Skeletal muscle satellite cell (primary cell): ENCODE results near the gene S100A2.
"Not testable (repeated sequence)": the region's sequence is repeated elsewhere in the genome, so short reads cannot be mapped to it uniquely, and the experiment has no call there.

Source experiments
- H3K27me3 ChIP-seq: 2 replicates; pipeline ENCODE4 v1.7.0; 2013; ENCODE audit warnings: low read length; ENCODE audit not compliant: control insufficient read depth, insufficient read depth
- H3K36me3 ChIP-seq: 2 replicates; pipeline ENCODE4 v1.7.0; 2013; ENCODE audit warnings: mild to moderate bottlenecking, control low read depth, low read length; ENCODE audit not compliant: insufficient read depth
- H3K4me1 ChIP-seq: 2 replicates; pipeline ENCODE4 v1.7.0; 2013; ENCODE audit warnings: low read length; ENCODE audit not compliant: control insufficient read depth, insufficient read depth
- H3K4me2 ChIP-seq: 2 replicates; pipeline ENCODE4 v1.7.0; 2013; ENCODE audit warnings: mild to moderate bottlenecking, low read length
- H3K4me3 ChIP-seq: 2 replicates; pipeline ENCODE4 v1.7.0; 2013; ENCODE audit warnings: low read length
- H3K9ac ChIP-seq: 2 replicates; pipeline ENCODE4 v1.7.0; 2013; ENCODE audit warnings: mild to moderate bottlenecking, low read depth, low read length, moderate library complexity
- H3K9me3 ChIP-seq: replicated peaks from 2 replicates; pipeline ENCODE4 v1.7.0; 2013; ENCODE audit warnings: mild to moderate bottlenecking, control low read depth, low read length

Gene S100A2

DNA sequence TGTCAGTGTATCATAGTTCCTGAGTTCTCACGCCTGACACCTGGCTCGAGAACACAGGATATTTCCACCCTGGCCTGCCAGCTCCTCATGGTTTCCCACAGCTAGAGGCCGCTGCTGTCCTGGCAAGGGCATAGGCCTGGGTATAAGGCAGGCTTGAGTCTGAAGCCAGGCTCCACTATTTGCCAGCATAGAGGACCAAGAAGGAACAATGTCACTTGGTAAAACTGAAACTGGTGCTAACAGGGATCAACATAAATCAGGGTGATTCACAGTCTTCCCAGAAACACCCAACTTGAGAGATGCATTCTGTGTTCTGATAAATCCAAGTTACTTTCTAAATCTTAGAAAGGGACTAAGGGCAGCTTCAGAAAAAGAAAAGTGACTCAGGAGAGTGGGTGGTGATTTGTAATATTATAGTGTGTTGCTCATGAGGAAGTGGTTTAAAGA is 6.9 kb upstream of the S100A2 start:
- peak overlapping the region; percentile 73 for H3K4me2 ChIP-seq
- no peaks in the 10 kb centered on the region for H3K9me3 ChIP-seq
- H3K36me3 ChIP-seq, result no peaks in the 10 kb centered on the region
- peaks cover 34% of the 10 kb centered on the region for H3K4me1 ChIP-seq
- H3K27me3 ChIP-seq, result no peaks in the 10 kb centered on the region
- peak overlapping the region; percentile 24 for H3K4me3 ChIP-seq
- H3K9ac ChIP-seq, result peak overlapping the region; percentile 53

DNA sequence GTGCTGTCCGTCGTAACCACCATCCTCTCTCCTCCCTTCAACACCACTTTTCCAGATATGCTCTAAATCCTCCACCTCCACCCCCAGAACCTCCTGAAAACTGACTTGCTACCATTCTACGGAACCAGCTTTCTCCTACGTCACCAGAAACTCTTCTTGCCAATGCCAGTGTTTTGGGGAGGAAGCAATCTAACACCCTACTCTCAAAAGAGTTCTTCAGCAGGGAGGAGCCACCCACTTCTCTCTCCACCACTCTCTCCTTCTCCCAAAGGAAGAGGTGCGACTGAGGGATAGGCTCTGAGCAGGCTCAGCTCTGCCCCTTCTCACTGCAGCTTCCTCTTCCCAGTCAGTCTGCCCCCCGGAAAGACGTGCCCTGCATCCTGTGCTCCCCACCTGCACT is 6.1 kb upstream of the S100A2 start:
- peaks cover 42% of the 10 kb centered on the region for H3K4me1 ChIP-seq
- peak overlapping the region; percentile 53 for H3K9ac ChIP-seq

GRCh38 chr1:153570874-153571273 is 5.2 kb upstream of the S100A2 start:
- H3K4me3 ChIP-seq, result no peak overlapping the region
- no peaks in the 10 kb centered on the region for H3K36me3 ChIP-seq
- no peaks in the 10 kb centered on the region for H3K9me3 ChIP-seq
- H3K9ac ChIP-seq, result no peak overlapping the region
- H3K27me3 ChIP-seq, result no peaks in the 10 kb centered on the region
- no peak overlapping the region for H3K4me2 ChIP-seq
- peaks cover 49% of the 10 kb centered on the region for H3K4me1 ChIP-seq

More for the DNA sequence above, 6.1 kb upstream of the S100A2 start:
- H3K4me2 ChIP-seq, result peak overlapping the region; percentile 73
- H3K36me3 ChIP-seq, result no peaks in the 10 kb centered on the region
- no peak overlapping the region for H3K4me3 ChIP-seq
- H3K9me3 ChIP-seq, result no peaks in the 10 kb centered on the region
- no peaks in the 10 kb centered on the region for H3K27me3 ChIP-seq

GRCh38 chr1:153569465-153569864 is 3.8 kb upstream of the S100A2 start:
- no peak overlapping the region for H3K9ac ChIP-seq
- H3K4me1 ChIP-seq, result peaks cover 61% of the 10 kb centered on the region
- H3K9me3 ChIP-seq, result no peaks in the 10 kb centered on the region

DNA sequence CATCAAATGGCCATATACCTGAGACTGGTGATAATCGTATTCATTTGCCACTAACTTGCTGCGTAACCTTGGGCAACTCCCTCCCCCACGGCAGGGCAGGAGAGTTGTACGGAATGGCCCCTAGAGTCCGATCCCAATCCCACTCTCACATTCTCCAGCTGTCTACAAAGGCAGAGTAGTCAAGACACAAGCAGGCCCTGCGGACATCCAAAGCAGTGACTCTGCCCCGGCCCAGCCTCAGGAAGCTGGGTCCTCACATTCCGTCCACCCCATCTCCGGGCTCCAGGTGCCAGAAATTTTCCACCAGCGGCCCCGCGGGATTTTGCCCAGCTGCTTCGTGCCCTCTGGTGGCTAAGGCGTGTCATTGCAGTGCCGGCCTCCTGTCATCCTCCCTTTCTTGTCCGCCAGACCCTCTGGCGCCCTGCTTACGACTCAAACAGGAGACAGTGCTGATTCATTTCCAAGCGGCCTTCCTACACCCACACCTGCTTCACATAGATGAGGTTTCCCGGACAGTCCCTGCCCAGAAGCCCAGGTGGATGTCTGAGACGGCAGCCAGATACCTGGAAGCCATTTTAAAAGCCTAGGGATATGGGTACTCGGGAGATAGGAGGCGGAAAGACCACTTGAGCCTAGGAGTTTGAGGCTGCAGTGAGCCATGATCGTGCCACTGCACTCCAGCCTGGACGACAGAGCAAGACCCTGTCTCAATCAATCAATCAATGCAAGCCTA is 2.9 kb upstream of the S100A2 start:
- Histone ChIP-seq H3K9ac (peak overlapping the region; percentile 93), H3K36me3 (no peaks in the 10 kb centered on the region), H3K4me1 (peaks cover 70% of the 10 kb centered on the region), H3K27me3 (no peaks in the 10 kb centered on the region), H3K9me3 (no peaks in the 10 kb centered on the region), H3K4me3 (peak overlapping the region; percentile 52), H3K4me2 (peak overlapping the region; percentile 78)

More at GRCh38 chr1:153569465-153569864, 3.8 kb upstream of the S100A2 start:
- no peaks in the 10 kb centered on the region for H3K27me3 ChIP-seq
- H3K4me2 ChIP-seq, result no peak overlapping the region
- no peaks in the 10 kb centered on the region for H3K36me3 ChIP-seq
- no peak overlapping the region for H3K4me3 ChIP-seq

DNA sequence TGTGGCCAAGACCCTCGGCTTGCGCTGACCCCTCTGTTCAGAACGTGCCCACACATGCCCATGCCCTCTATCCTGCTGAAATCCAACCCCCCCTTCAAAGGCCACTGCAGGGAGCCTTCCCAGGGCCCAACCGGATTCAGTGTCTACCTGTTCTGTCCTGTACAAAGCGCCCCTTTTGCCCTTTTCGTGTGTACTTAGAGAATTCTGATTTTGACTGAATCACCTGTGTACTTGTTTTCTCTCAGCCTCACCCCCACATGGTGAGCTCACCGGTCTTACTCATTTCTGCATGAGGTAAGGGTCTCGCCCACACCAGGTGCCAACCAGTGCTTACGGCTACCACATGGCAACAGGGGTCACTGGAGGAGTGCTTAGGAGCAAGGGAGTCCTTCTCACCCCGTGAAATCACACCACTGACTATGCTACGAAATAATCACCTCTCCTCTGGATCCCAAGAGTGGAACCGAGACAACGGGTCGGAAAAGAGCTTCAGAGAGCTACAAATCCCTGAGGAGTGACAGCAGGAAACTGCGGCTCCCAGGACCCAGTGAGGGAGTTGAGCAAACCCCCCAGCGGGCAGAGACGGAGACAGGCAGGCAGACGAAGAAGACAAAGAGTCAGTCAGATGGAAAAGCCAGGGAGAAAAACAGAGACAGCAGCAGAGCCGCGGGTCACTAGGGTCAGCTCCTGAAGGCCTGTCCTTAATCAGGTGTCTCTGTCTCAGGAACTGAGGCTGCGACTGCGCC is 2.1 kb upstream of the S100A2 start:
- Histone ChIP-seq H3K4me1 (peaks cover 64% of the 10 kb centered on the region), H3K36me3 (no peaks in the 10 kb centered on the region), H3K27me3 (no peaks in the 10 kb centered on the region), H3K4me3 (peak overlapping the region; percentile 52), H3K9ac (peak overlapping the region; percentile 93), H3K9me3 (no peaks in the 10 kb centered on the region), H3K4me2 (peak overlapping the region; percentile 78)

DNA sequence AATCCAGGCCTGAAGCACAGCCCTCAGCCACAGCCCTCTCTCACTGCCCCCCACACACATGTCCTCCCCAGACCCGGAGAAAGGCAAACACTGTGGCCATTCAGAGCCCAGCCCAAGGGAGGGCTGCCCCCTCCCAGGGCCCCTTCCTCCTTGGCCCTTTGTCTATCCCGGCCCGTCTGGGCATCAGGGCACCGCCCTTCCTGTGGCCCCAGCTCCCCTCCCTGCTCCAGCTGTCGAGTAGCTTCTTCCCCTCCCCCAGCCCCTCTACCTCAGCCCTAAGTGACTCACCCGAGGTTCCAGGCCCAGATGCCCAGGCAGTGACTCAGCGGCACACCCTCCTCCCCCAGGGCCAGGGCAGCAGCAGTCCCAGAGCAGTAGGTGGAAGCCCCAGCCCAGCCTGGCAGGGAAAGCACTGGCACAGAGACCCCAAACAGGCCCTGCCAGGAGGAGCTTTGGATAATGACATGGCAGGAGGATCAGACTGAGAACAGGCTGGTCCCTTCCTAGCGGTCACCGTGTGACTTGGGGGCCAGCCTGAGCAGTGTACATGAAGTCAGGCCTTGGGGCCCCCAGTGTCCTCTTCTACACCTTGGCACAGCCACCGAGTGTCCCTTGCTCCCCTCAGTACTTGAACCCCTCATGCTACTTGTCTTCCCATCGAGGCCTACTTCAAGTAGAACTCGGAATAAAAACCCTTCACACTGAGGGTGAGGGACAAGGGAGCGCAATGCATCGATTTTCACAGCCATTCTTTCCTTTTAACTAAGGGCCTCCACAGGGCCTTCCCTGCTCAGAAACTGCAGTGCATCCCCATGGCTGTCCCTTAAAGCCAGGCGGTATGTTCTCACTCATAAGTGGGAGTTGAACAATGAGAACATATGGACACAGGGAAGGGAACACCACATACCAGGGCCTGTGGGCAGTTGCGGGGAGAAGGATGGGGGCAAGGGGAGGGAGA is 1.0 kb upstream of the S100A2 start:
- peak overlapping the region; percentile 93 for H3K9ac ChIP-seq
- H3K4me3 ChIP-seq, result peak overlapping the region; percentile 59
- no peaks in the 10 kb centered on the region for H3K9me3 ChIP-seq
- H3K36me3 ChIP-seq, result no peaks in the 10 kb centered on the region
- no peaks in the 10 kb centered on the region for H3K27me3 ChIP-seq
- H3K4me1 ChIP-seq, result peaks cover 57% of the 10 kb centered on the region
- H3K4me2 ChIP-seq, result peak overlapping the region; percentile 80

- H3K9me3 ChIP-seq, result no peaks in the 10 kb centered on the region
- H3K27me3 ChIP-seq, result no peaks in the 10 kb centered on the region
- no peak overlapping the region for H3K4me3 ChIP-seq
- no peaks in the 10 kb centered on the region for H3K36me3 ChIP-seq
- H3K4me2 ChIP-seq, result no peak overlapping the region
- peaks cover 52% of the 10 kb centered on the region for H3K4me1 ChIP-seq
- peak overlapping the region; percentile 13 for H3K9ac ChIP-seq
Measured at GRCh38 chr1:153563991-153564390, 1.7 kb downstream of the S100A2 start.

- no peak overlapping the region for H3K9ac ChIP-seq
- peaks cover 48% of the 10 kb centered on the region for H3K4me1 ChIP-seq
- no peak overlapping the region for H3K4me2 ChIP-seq
- H3K9me3 ChIP-seq, result no peaks in the 10 kb centered on the region
- H3K4me3 ChIP-seq, result no peak overlapping the region
- no peaks in the 10 kb centered on the region for H3K36me3 ChIP-seq
- no peaks in the 10 kb centered on the region for H3K27me3 ChIP-seq
Measured at GRCh38 chr1:153563483-153563901, 2.2 kb downstream of the S100A2 start.

- H3K36me3 ChIP-seq, H3K27me3 ChIP-seq, H3K9ac ChIP-seq, H3K4me3 ChIP-seq, H3K9me3 ChIP-seq, H3K4me2 ChIP-seq: not testable (repeated sequence)
- H3K4me1 ChIP-seq, result peaks cover 33% of the 10 kb centered on the region
Measured at GRCh38 chr1:153562021-153562420, 3.6 kb downstream of the S100A2 start.

- H3K36me3 ChIP-seq, result no peaks in the 10 kb centered on the region
- peaks cover 29% of the 10 kb centered on the region for H3K4me1 ChIP-seq
- H3K27me3 ChIP-seq, result no peaks in the 10 kb centered on the region
- no peak overlapping the region for H3K9ac ChIP-seq
- no peaks in the 10 kb centered on the region for H3K9me3 ChIP-seq
- no peak overlapping the region for H3K4me2 ChIP-seq
- H3K4me3 ChIP-seq, result no peak overlapping the region
Measured at GRCh38 chr1:153561466-153561985, 4.1 kb downstream of the S100A2 start.
